Loucy (cell line): ENCODE data around the gene DUSP16.

Experiments used
- EZH2phosphoT487 ChIP-seq: fragments of 200-600 bp; IDR thresholded peaks from 2 replicates; pipeline ENCODE4 v1.6.1; 2018; ENCODE audit warnings: antibody characterized with exemption, mild to moderate bottlenecking, moderate library complexity, borderline replicate concordance
- TF ChIP-seq, protein P1 (sequence below): fragments of 200-600 bp; sonication (generic); conservative IDR thresholded peaks from 2 replicates; pipeline ENCODE4 v1.5.1; 2014; ENCODE audit warnings: mild to moderate bottlenecking, antibody characterized with exemption, low read length

DNA sequence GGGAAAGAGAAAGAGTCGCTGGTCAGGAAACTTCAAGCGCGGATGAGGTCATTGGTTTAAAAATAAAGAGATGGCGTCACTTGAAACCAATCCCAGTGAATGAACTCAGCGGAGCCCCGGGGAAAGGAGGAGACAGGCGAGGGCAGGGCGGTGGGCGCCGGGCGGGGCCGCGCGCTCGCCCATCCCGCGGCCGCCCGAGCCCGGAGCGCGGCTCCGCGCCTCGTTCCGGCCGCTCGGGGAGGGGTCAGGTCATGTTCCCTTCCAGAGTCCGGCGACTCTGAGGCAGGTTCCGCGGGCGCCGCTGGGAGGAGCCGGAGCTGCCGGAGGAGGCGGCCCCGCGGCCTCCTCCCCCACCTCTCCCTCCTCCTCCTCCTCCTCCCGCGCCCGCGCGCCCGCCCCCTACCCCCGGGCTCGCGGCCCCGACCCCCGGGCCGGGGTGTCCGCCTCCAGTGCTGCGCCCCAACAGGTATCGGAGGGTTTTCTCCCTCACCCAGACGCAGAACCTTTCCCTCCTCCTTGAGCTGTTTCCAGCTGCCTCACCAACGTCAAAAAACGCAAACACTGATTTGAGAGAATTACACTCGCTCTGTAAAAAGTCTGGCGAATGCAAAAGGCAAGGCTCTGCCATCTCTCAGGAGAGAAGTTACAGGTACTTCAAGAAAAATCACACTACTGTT, at the start of gene DUSP16:
- TF ChIP-seq, protein P1, sequence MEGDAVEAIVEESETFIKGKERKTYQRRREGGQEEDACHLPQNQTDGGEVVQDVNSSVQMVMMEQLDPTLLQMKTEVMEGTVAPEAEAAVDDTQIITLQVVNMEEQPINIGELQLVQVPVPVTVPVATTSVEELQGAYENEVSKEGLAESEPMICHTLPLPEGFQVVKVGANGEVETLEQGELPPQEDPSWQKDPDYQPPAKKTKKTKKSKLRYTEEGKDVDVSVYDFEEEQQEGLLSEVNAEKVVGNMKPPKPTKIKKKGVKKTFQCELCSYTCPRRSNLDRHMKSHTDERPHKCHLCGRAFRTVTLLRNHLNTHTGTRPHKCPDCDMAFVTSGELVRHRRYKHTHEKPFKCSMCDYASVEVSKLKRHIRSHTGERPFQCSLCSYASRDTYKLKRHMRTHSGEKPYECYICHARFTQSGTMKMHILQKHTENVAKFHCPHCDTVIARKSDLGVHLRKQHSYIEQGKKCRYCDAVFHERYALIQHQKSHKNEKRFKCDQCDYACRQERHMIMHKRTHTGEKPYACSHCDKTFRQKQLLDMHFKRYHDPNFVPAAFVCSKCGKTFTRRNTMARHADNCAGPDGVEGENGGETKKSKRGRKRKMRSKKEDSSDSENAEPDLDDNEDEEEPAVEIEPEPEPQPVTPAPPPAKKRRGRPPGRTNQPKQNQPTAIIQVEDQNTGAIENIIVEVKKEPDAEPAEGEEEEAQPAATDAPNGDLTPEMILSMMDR, result no peak
- TF ChIP-seq EZH2phosphoT487, result no peak
